ENCODE results near the gene ZBTB2.
A peak's percentile ranks its signal among the peaks of the same experiment; 100 is the strongest.
"Not testable (repeated sequence)": the region's sequence is repeated elsewhere in the genome, so short reads cannot be mapped to it uniquely, and the experiment has no call there.

Gene ZBTB2

GRCh38 chr6:151325075-151326050, 66.0 kb downstream of the ZBTB2 start:
- DNase-seq = peak; percentile 47

DNA sequence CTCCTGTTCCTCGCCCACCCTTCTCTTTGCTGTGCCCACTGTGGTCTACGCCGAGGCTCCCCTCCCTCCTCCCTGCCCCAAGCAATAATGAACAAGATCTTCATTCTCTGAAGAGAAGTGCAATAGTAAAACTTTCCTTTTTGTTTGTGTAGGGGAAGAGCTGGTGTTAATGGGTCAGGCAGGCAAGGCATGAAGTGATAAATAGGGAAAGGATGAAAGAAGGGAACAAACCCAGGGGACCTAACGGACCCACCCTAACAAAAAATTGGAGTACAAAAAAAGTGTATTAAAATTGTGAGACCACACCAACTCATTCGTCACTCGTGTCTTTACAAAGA, 66.9 kb downstream of the ZBTB2 start:
- no peak for DNase-seq

- peak; percentile 58 for DNase-seq
Measured at GRCh38 chr6:151323791-151324487, 67.4 kb downstream of the ZBTB2 start.

GRCh38 chr6:151322570-151322969, 68.8 kb downstream of the ZBTB2 start:
- no peak for DNase-seq

DNA sequence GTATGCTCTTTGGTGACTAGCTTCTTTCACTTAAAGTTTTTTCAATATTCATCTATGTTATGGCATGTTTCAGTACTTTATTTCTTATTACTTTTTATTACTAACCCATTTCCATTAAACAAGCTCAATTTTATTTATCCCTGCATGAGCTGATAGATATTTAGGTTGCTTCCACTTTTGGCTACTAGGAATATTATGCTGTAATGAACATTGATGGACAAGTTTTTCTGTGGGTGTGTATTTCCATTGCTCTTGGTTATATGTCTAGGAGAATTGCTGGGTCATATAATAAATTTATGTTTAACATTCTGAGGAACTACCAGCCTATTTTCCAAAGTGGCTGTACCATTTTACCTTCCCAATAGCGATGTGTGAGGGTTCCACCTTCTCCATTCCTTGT, 69.9 kb downstream of the ZBTB2 start:
- DNase-seq = no peak

DNA sequence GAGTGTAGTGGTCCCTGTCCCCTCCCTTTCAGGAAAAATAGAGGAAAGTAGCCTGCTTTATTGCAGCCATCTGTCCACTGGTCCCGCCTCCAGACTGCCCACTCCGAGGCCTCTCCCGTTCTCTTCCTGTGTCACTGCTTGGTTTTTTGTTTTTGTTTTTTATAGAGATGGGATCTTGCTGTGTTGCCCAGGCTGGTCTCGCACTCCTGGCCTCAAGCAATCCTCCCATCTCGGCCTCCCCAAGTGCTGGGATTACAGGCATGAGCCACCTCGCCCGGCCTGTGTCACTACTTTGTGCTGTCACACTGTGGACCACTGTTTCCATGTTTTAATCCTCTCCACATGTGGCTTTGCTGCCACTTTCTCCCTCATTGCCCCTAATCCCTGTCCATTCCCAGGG, 71.2 kb downstream of the ZBTB2 start:
- DNase-seq = no peak

- DNase-seq = no peak
Measured at GRCh38 chr6:151317995-151318365, 73.4 kb downstream of the ZBTB2 start.

- DNase-seq = no peak
Measured at GRCh38 chr6:151317103-151317994, 74.0 kb downstream of the ZBTB2 start.

- not testable (repeated sequence) for DNase-seq
Measured at GRCh38 chr6:151315661-151316060, 75.7 kb downstream of the ZBTB2 start.

All from NCI-H524 treated with DMSO at 0.1 percent for 48 hours (cell line).